BE2C (cell line): ENCODE measurements around the gene INVS.

Experiments used
- DNase-seq: peaks from one replicate; pipeline ENCODE4 v3.0.0-alpha.2; 2020
- H3K27me3 ChIP-seq: fragments of 250-450 bp; sonication (Bioruptor Pico); 2 replicates; pipeline ENCODE4 v1.5.1; 2020; ENCODE audit warnings: mild to moderate bottlenecking
- H3K36me3 ChIP-seq: fragments of 250-450 bp; sonication (Bioruptor Pico); 2 replicates; pipeline ENCODE4 v1.5.1; 2020; ENCODE audit warnings: mild to moderate bottlenecking
- H3K4me1 ChIP-seq: fragments of 250-450 bp; sonication (Bioruptor Pico); 2 replicates; pipeline ENCODE4 v1.5.1; 2020
- H3K4me3 ChIP-seq: 2 replicates; pipeline ENCODE4 v1.5.1; 2011; ENCODE audit warnings: low read depth, low read length
- H3K9me3 ChIP-seq: fragments of 250-450 bp; sonication (Bioruptor Pico); 2 replicates; pipeline ENCODE4 v1.5.1; 2020
- CTCF ChIP-seq: IDR thresholded peaks from 2 replicates; pipeline ENCODE4 v1.5.1; 2012; ENCODE audit warnings: mild to moderate bottlenecking, low read depth, low read length

The INVS gene

GRCh38 chr9:100217536-100217935 is 118.5 kb downstream of the INVS start:
- Histone ChIP-seq H3K4me3 (no peak overlapping the region), H3K9me3 (no peaks in the 10 kb centered on the region), H3K27me3 (no peaks in the 10 kb centered on the region), H3K36me3 (no peaks in the 10 kb centered on the region; the same call in 1 of the 2 replicates), H3K4me1 (peaks cover 4% of the 10 kb centered on the region; the same call in 1 of the 2 replicates)
- no peak for DNase-seq
- no peak for TF ChIP-seq CTCF

GRCh38 chr9:100219347-100219746 is 120.3 kb downstream of the INVS start:
- no peaks in the 10 kb centered on the region for H3K36me3 ChIP-seq
- no peak for TF ChIP-seq CTCF
- H3K4me3 ChIP-seq, result no peak overlapping the region
- H3K4me1 ChIP-seq, result peaks cover 3% of the 10 kb centered on the region; the same call in 1 of the 2 replicates
- no peaks in the 10 kb centered on the region for H3K27me3 ChIP-seq
- DNase-seq, result no peak
- no peaks in the 10 kb centered on the region for H3K9me3 ChIP-seq

GRCh38 chr9:100220936-100221335 is 121.9 kb downstream of the INVS start:
- H3K4me1 ChIP-seq, result no peaks in the 10 kb centered on the region
- H3K9me3 ChIP-seq, result no peaks in the 10 kb centered on the region
- no peak for TF ChIP-seq CTCF
- no peaks in the 10 kb centered on the region for H3K27me3 ChIP-seq
- H3K36me3 ChIP-seq, result no peaks in the 10 kb centered on the region
- no peak overlapping the region for H3K4me3 ChIP-seq
- DNase-seq, result no peak

- TF ChIP-seq CTCF, result no peak
- Histone ChIP-seq H3K27me3 (no peaks in the 10 kb centered on the region), H3K36me3 (no peaks in the 10 kb centered on the region), H3K9me3 (no peaks in the 10 kb centered on the region), H3K4me1 (no peaks in the 10 kb centered on the region), H3K4me3 (no peak overlapping the region)
- no peak for DNase-seq
These were observed 122.5 kb downstream of the INVS start for GRCh38 chr9:100221538-100221937.

- no peak overlapping the region for H3K4me3 ChIP-seq
- no peaks in the 10 kb centered on the region for H3K9me3 ChIP-seq
- peak; percentile 36 for TF ChIP-seq CTCF
- no peak for DNase-seq
- no peaks in the 10 kb centered on the region for H3K27me3 ChIP-seq
- H3K4me1 ChIP-seq, result no peaks in the 10 kb centered on the region
- H3K36me3 ChIP-seq, result peaks cover 4% of the 10 kb centered on the region
These were observed 123.6 kb downstream of the INVS start for GRCh38 chr9:100222674-100223073.

- H3K4me1 ChIP-seq, result no peaks in the 10 kb centered on the region
- DNase-seq, result no peak
- H3K27me3 ChIP-seq, result no peaks in the 10 kb centered on the region
- H3K36me3 ChIP-seq, result peaks cover 4% of the 10 kb centered on the region
- H3K4me3 ChIP-seq, result no peak overlapping the region
- no peaks in the 10 kb centered on the region for H3K9me3 ChIP-seq
- no peak for TF ChIP-seq CTCF
These were observed 128.6 kb downstream of the INVS start for GRCh38 chr9:100227636-100228035.
